Body of pancreas (tissue), 4 donors: ENCODE measurements around the gene TNIK. TPM values are rescaled to one million over a fixed set of nuclear protein-coding genes. Genes with fewer than 3 reads are reported as not detected.
"Not testable (repeated sequence)": the region's sequence is repeated elsewhere in the genome, so short reads cannot be mapped to it uniquely, and the experiment has no call there.

ENCODE experiments used
- ATAC-seq: fragments of 150-250 bp; one replicate; pipeline ENCODE4 v1.9.1; 2016
- DNase-seq, 4 donors: peaks; one replicate each; pipeline ENCODE4 v3.0.0-alpha.2; 2019
- H3K27ac ChIP-seq, 4 donors: fragments of 200-600 bp; sonication (generic); 1 replicate in 3 of 4; 2 replicates in 1 of 4; pipeline versions ENCODE4 v1.5.1 to v1.6.1; 2016 to 2019; ENCODE audit warnings: mild to moderate bottlenecking in 1 of 4, mixed read lengths in 1 of 4, moderate library complexity in 1 of 4
- H3K27me3 ChIP-seq, 2 donors: fragments of 200-600 bp; sonication (generic); one replicate each; pipeline ENCODE4 v1.6.0; 2016; ENCODE audit warnings: mild to moderate bottlenecking in 1 of 2
- H3K36me3 ChIP-seq, 2 donors: fragments of 200-600 bp; sonication (generic); replicated peaks in 1 of 2; 2 replicates each; pipeline ENCODE4 v1.5.1; 2016; ENCODE audit warnings: low read depth in 2 of 2; ENCODE audit not compliant: insufficient read depth in 1 of 2
- H3K4me1 ChIP-seq: fragments of 200-600 bp; sonication (generic); one replicate; pipeline ENCODE4 v1.6.0; 2016
- H3K4me3 ChIP-seq, 2 donors: fragments of 200-600 bp; sonication (generic); 1 replicate in 1 of 2; 2 replicates in 1 of 2; pipeline ENCODE4 v1.5.1; 2016 to 2019
- H3K9me3 ChIP-seq, 3 donors: fragments of 200-600 bp; sonication (generic); 1 replicate in 2 of 3; 2 replicates in 1 of 3; pipeline ENCODE4 v1.5.1; 2016
- POLR2A ChIP-seq, 3 donors: fragments of 450-650 bp; IDR thresholded peaks; one replicate each; pipeline ENCODE4 v1.6.1; 2016; ENCODE audit warnings: antibody characterized with exemption in 3 of 3, mild to moderate bottlenecking in 2 of 3
- WGBS, 2 donors: methylation state at CpG; one replicate each; pipeline ENCODE4 v1.1.5; 2017; 5-methylcytosine and 5-hydroxymethylcytosine counted together
- intact Hi-C: fragments of 100-400 bp; cut with DNase I; formaldehyde crosslinking; loops from one replicate; pipeline ENCODE4 v1.15.1; 2023
- total RNA-seq, 2 donors: library from RNA; depleted of rRNA; stranded (reverse); fragments of >200 nt; gene quantifications; one replicate each; pipeline ENCODE4 v1.1.0, GENCODE V29; 2016
- TF ChIP-seq, protein P1 (sequence below), 7 experiments: fragments of 450-650 bp in 4 of 7; fragments of 200-600 bp in 3 of 7; sonication (generic) in 3 of 7; IDR thresholded peaks; one replicate each; pipeline ENCODE4 v1.5.1; 2016 to 2019; ENCODE audit warnings: antibody characterized with exemption in 7 of 7

TNIK gene
- total RNA-seq, 2 donors from 2014 or later = 7.6 to 9.6 TPM

DNA sequence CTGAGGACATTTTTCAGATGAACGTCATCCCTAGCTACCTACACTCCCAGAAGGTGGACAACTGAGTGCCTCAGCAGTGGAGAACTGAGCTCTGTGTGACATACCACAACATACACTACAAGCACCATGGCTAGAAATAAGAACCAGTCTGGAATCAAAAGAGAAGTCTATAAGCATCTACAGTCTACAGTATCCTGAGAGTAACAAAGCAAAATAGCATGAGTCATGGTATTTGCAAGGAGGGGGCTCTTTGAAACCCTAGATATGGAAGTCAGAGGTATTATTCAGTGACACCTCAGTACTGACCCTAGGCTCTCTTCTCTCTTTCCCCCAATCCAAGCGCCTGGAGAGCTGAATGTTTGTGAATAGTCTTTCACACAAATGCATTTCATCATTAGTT lies 87.5 kb downstream of the TNIK start:
- Histone ChIP-seq H3K4me3 (no peak overlapping the region), H3K9me3 (no peaks in the 10 kb centered on the region), H3K36me3 (no peaks in the 10 kb centered on the region), H3K27ac (no peak overlapping the region), H3K27me3 (no peaks in the 10 kb centered on the region), H3K4me1 (peaks cover 13% of the 10 kb centered on the region)
- intact Hi-C loops = no loop called here
- TF ChIP-seq, protein P1, sequence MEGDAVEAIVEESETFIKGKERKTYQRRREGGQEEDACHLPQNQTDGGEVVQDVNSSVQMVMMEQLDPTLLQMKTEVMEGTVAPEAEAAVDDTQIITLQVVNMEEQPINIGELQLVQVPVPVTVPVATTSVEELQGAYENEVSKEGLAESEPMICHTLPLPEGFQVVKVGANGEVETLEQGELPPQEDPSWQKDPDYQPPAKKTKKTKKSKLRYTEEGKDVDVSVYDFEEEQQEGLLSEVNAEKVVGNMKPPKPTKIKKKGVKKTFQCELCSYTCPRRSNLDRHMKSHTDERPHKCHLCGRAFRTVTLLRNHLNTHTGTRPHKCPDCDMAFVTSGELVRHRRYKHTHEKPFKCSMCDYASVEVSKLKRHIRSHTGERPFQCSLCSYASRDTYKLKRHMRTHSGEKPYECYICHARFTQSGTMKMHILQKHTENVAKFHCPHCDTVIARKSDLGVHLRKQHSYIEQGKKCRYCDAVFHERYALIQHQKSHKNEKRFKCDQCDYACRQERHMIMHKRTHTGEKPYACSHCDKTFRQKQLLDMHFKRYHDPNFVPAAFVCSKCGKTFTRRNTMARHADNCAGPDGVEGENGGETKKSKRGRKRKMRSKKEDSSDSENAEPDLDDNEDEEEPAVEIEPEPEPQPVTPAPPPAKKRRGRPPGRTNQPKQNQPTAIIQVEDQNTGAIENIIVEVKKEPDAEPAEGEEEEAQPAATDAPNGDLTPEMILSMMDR (IDR thresholded peaks at IDR 0.05) = no peak
- TF ChIP-seq POLR2A (IDR thresholded peaks at IDR 0.05) = no peak
- ATAC-seq (no peak), DNase-seq (no peak)
- WGBS, 2 donors = 80 to 94% methylated on average over 2 of the region's 2 CpGs

DNA sequence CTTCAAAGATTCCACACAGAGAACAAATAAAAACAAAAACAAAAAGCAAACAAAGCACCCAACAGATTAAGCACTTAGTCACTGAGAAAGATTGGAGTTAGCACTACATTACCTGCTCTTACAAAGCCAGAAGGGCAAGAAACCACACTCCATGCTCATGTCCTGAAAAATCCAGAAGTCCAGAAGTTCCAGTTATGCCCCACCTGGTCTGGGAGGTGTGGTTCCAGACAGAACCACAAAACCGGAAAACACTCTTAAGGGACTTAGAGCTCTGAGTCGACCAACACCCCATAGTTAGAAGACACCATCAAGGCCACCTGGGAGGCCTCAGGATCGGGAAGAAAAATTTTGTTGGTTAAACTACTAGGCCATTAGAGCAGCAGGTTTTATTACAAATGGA lies 88.9 kb downstream of the TNIK start:
- Histone ChIP-seq H3K36me3 (no peaks in the 10 kb centered on the region), H3K27ac (no peak overlapping the region), H3K4me3 (no peak overlapping the region), H3K27me3 (no peaks in the 10 kb centered on the region), H3K9me3 (no peaks in the 10 kb centered on the region), H3K4me1 (peaks cover 11% of the 10 kb centered on the region)
- no peak for ATAC-seq
- TF ChIP-seq, protein P1 (IDR thresholded peaks at IDR 0.05) = no peak
- TF ChIP-seq POLR2A (IDR thresholded peaks at IDR 0.05) = no peak
- DNase-seq = no peak
- intact Hi-C loops = no loop called here
- 78 to 83% methylated on average over 3 of the region's 3 CpGs for WGBS, 2 donors

DNA sequence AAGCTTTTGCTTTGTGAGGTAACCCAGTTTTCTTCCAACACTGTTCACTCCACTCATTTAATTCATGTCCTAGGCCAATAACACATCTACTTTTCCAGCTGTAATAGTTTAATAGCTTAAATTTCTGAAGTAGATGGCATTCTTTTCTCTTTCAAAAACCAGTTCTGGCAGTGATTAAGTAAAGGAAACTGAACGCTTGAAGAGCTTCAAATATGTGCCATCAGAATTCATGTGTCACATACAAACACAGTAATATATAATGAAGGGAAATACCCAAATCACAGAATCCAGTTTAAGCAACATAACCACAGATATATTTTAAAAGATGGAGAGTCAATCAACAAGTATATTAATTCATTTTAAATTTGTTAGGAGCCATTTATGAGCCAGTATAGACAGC lies 91.0 kb downstream of the TNIK start:
- WGBS, 2 donors = 89 to 91% methylated on average over 1 of the region's 1 CpG
- H3K36me3 ChIP-seq = no peaks in the 10 kb centered on the region
- no peak overlapping the region for H3K4me3 ChIP-seq
- peaks cover under 1% of the 10 kb centered on the region for H3K4me1 ChIP-seq
- no peak overlapping the region for H3K27ac ChIP-seq
- ATAC-seq (no peak), DNase-seq (no peak)
- no peak for TF ChIP-seq POLR2A (IDR thresholded peaks at IDR 0.05)
- TF ChIP-seq, protein P1 (IDR thresholded peaks at IDR 0.05) = no peak
- no peaks in the 10 kb centered on the region for H3K27me3 ChIP-seq
- intact Hi-C loops = no loop called here
- H3K9me3 ChIP-seq = no peaks in the 10 kb centered on the region

DNA sequence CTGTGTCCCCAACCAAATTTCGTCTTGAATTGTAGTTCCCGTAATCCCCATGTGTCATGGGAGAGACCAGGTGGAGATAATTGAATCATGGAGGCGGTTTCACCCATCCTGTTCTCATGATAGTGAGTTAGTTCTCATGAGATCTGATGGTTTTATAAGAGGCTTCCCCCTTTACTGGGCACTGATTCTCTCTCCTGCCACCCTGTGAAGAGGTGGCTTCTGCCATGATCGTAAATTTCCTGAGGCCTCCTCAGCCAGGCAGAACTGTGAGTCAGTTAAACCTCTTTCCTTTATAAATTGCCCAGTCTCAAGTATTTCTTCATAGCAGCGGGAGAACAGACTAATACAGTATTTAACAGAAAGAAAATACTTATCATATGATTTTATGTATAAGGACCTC lies 93.5 kb downstream of the TNIK start:
- H3K4me1 ChIP-seq, DNase-seq, H3K36me3 ChIP-seq, H3K4me3 ChIP-seq, ATAC-seq, H3K9me3 ChIP-seq, H3K27ac ChIP-seq, intact Hi-C loops, H3K27me3 ChIP-seq: not testable (repeated sequence)
- 97 to 98% methylated on average over 5 of the region's 5 CpGs for WGBS, 2 donors

DNA sequence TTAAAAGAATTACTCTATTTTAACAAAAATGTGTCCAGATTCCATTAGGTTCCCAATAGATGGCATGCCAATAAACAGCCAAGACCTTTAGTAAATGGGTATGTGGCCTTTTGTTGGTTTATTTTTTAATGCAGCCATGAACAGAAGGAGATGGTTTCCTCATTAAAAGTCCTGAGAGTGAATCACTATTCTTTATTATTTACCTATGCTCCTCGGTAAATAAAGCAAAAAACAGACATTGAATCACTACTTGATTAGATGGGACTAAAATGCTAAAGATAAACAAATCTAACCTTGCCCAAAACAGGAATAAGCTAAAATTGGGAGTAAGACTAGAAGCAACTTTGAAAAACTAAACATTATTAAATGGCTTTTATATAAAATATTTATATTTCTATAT lies 94.2 kb downstream of the TNIK start:
- no peaks in the 10 kb centered on the region for H3K27me3 ChIP-seq
- no peaks in the 10 kb centered on the region for H3K4me1 ChIP-seq
- 92 to 93% methylated on average over 1 of the region's 1 CpG for WGBS, 2 donors
- no peak for TF ChIP-seq POLR2A (IDR thresholded peaks at IDR 0.05)
- TF ChIP-seq, protein P1 (IDR thresholded peaks at IDR 0.05) = no peak
- no peak for ATAC-seq
- no peaks in the 10 kb centered on the region for H3K36me3 ChIP-seq
- no peak for DNase-seq
- no peak overlapping the region for H3K4me3 ChIP-seq
- intact Hi-C loops = no loop called here
- no peaks in the 10 kb centered on the region for H3K9me3 ChIP-seq
- no peak overlapping the region for H3K27ac ChIP-seq
